PFSK-1 (cell line): ENCODE data around the gene ASIC3.

Experiments
- FOXP2 ChIP-seq: optimal IDR thresholded peaks from 2 replicates; pipeline ENCODE3; 2011; ENCODE audit warnings: borderline replicate concordance, control low read depth, inconsistent platforms; ENCODE audit not compliant: insufficient read depth; ENCODE audit errors: extremely low read length, extremely low read depth
- POLR2AphosphoS5 ChIP-seq: IDR thresholded peaks from 2 replicates; pipeline ENCODE4 v1.6.1; 2012; ENCODE audit warnings: low read depth, mild to moderate bottlenecking, control low read depth, low read length, moderate library complexity
- REST ChIP-seq, 2 experiments: IDR thresholded peaks; 2 replicates each; pipeline versions ENCODE4 v1.6.1 to v1.8.0; 2011 to 2012; ENCODE audit warnings: low read depth in 2 of 2, low read length in 2 of 2, control low read depth in 1 of 2, inconsistent platforms in 1 of 2, mild to moderate bottlenecking in 1 of 2, moderate library complexity in 1 of 2; ENCODE audit not compliant: insufficient read depth in 1 of 2
- SIN3A ChIP-seq: IDR thresholded peaks from 2 replicates; pipeline ENCODE4 v1.6.1; 2012; ENCODE audit warnings: mild to moderate bottlenecking, low read length, moderate library complexity, borderline replicate concordance; ENCODE audit not compliant: insufficient read depth
- TAF1 ChIP-seq: IDR thresholded peaks from 2 replicates; pipeline ENCODE4 v1.6.1; 2012; ENCODE audit warnings: low read length, control low read depth, borderline replicate concordance; ENCODE audit not compliant: insufficient read depth

ASIC3 gene

DNA sequence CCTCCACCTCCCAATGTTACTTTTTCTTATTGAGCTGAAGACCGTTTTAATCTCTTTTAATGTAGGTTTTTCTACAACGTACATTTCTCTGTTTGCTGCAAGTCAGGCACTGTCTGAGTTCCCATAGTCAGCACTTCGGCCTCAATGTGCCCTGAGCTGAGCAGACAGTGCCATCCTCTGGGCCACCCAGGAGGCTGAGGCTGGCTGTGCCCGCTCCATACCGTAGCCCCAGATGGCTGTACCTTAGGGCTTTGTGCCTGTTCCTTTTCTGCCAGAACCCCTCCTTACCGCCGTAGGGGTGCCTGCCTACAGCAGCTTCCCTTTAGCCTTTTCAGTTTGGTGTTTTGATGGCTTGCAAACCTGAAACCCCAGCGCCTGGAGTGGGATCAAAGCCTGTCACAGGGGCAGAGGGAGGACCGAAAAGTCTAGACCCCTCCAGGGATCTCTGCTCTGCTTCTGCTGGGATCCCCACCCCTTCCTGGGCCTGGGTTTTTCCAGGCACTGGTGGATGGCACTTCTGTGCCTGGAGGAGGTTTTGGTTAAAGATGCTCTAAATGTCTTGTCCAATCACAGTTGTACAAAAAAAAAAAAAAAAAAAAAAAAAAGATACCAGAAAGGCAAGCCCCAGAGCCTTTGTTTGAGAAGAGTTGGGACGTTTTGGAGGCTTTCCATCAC, 46.9 kb downstream of the ASIC3 start:
- TF ChIP-seq REST (IDR thresholded peaks at IDR 0.05; ENCODE audit: insufficient read depth in 1 of 2, low read depth in 2 of 2, low read length in 2 of 2), result no peak
- no peak for TF ChIP-seq TAF1
- no peak for TF ChIP-seq FOXP2
- no peak for TF ChIP-seq POLR2AphosphoS5
- no peak for TF ChIP-seq SIN3A

- TF ChIP-seq SIN3A (no peak), REST (IDR thresholded peaks at IDR 0.05; ENCODE audit: insufficient read depth in 1 of 2, low read depth in 2 of 2, low read length in 2 of 2) (no peak), POLR2AphosphoS5 (no peak), TAF1 (no peak), FOXP2 (no peak)
These were observed 47.6 kb downstream of the ASIC3 start for GRCh38 chr7:151095828-151096475.

DNA sequence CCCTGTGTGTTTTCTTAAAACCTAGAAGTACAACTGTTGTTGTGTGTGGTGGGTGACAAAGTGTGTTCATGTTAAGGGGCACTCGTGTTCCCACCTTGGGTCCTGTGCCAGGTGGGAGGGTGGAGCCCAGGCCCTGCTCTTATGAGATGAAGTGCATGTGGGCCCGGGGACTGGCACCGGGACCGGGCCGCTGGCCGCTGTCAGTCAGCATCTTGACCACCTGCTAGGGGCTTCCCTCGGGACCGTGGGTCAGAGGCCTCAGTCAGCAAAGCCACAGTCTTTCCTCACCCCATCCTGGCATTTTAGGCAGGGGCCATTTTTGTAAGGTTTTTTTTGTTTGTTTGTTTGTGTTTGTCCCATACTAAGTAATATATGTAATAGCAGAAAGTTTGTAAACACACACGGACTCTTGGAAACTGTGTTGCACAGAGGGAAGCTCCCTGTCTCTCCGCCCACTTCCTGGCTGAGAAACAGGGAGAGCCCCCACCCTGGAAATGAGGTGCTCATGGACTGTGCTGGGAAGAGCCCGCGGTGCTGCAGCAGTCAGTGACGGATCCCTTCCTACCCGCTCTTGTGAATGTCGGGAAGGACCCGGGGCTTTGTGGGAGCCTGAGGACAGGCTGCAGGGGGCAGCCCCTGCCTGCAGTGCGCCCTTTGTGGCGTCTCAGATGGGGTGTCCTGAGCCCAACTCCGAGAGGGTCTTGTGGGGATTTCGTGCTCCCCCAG, 51.3 kb downstream of the ASIC3 start:
- TF ChIP-seq REST (IDR thresholded peaks at IDR 0.05; ENCODE audit: insufficient read depth in 1 of 2, low read depth in 2 of 2, low read length in 2 of 2) (no peak), TAF1 (no peak), POLR2AphosphoS5 (no peak), SIN3A (no peak), FOXP2 (no peak)

- no peak for TF ChIP-seq FOXP2
- no peak for TF ChIP-seq POLR2AphosphoS5
- no peak for TF ChIP-seq REST (IDR thresholded peaks at IDR 0.05; ENCODE audit: insufficient read depth in 1 of 2, low read depth in 2 of 2, low read length in 2 of 2)
- TF ChIP-seq SIN3A, result no peak
- TF ChIP-seq TAF1, result no peak
These were observed 52.6 kb downstream of the ASIC3 start for GRCh38 chr7:151100921-151101320.
